Liver (tissue), 9 donors: ENCODE results near the gene PCDH10. TPM values are rescaled to one million over a fixed set of nuclear protein-coding genes. Genes with fewer than 3 reads are reported as not detected.

Experiments used
- DNase-seq: peaks from one replicate; pipeline ENCODE4 v3.0.0-alpha.2; 2017; ENCODE audit warnings: low spot score
- H3K27ac ChIP-seq, 2 donors: one replicate each; pipeline ENCODE4 v1.7.0; 2013; ENCODE audit warnings: inconsistent platforms in 2 of 2, low read length in 2 of 2, control low read depth in 1 of 2, low read depth in 1 of 2, mild to moderate bottlenecking in 1 of 2
- H3K27me3 ChIP-seq, 4 donors: one replicate each; pipeline versions ENCODE4 v1.6.1 to v1.7.0; 2013; ENCODE audit warnings: low read length in 3 of 4, inconsistent platforms in 1 of 4, mild to moderate bottlenecking in 1 of 4, moderate library complexity in 1 of 4; ENCODE audit not compliant: control insufficient read depth in 4 of 4, insufficient read depth in 4 of 4
- H3K36me3 ChIP-seq, 4 donors: one replicate each; pipeline versions ENCODE4 v1.6.1 to v1.7.0; 2013; ENCODE audit warnings: low read length in 3 of 4, mild to moderate bottlenecking in 3 of 4, low read depth in 1 of 4, moderate library complexity in 1 of 4; ENCODE audit not compliant: control insufficient read depth in 4 of 4, insufficient read depth in 3 of 4
- H3K4me1 ChIP-seq, 4 donors: one replicate each; pipeline versions ENCODE4 v1.6.1 to v1.7.0; 2013; ENCODE audit warnings: low read length in 3 of 4, mild to moderate bottlenecking in 3 of 4, moderate library complexity in 1 of 4; ENCODE audit not compliant: control insufficient read depth in 4 of 4, insufficient read depth in 4 of 4
- H3K4me3 ChIP-seq, 3 donors: one replicate each; pipeline versions ENCODE4 v1.6.1 to v1.7.0; 2013; ENCODE audit warnings: low read length in 3 of 3, control low read depth in 1 of 3, low read depth in 1 of 3, mild to moderate bottlenecking in 1 of 3
- H3K9ac ChIP-seq, 2 donors: one replicate each; pipeline ENCODE4 v1.7.0; 2013; ENCODE audit warnings: low read length in 2 of 2, mild to moderate bottlenecking in 2 of 2, moderate library complexity in 2 of 2, control low read depth in 1 of 2, low read depth in 1 of 2
- H3K9me3 ChIP-seq, 4 donors: one replicate each; pipeline versions ENCODE4 v1.6.1 to v1.7.0; 2013; ENCODE audit warnings: low read length in 3 of 4; ENCODE audit not compliant: control insufficient read depth in 4 of 4
- EGR1 ChIP-seq, 2 donors: IDR thresholded peaks; 2 replicates each; pipeline ENCODE4 v1.6.1; 2016 to 2018; ENCODE audit warnings: antibody characterized with exemption in 2 of 2, low read depth in 2 of 2
- FOXA2 ChIP-seq: IDR thresholded peaks from 2 replicates; pipeline ENCODE4 v1.6.1; 2016; ENCODE audit warnings: antibody characterized with exemption
- GABPA ChIP-seq, 2 donors: IDR thresholded peaks in 1 of 2; conservative IDR thresholded peaks in 1 of 2; 2 replicates each; pipeline ENCODE4 v1.6.1; 2016; ENCODE audit warnings: antibody characterized with exemption in 2 of 2, mild to moderate bottlenecking in 1 of 2, moderate library complexity in 1 of 2
- HNF4G ChIP-seq: IDR thresholded peaks from 2 replicates; pipeline ENCODE4 v1.6.1; 2016; ENCODE audit warnings: antibody characterized with exemption
- MAX ChIP-seq: IDR thresholded peaks from 2 replicates; pipeline ENCODE4 v1.6.1; 2016; ENCODE audit warnings: antibody characterized with exemption
- NR2F2 ChIP-seq: IDR thresholded peaks from 2 replicates; pipeline ENCODE4 v1.6.1; 2016; ENCODE audit warnings: antibody characterized with exemption
- RAD21 ChIP-seq, 2 donors: IDR thresholded peaks; 2 replicates each; pipeline ENCODE4 v1.6.1; 2016; ENCODE audit warnings: antibody characterized with exemption in 2 of 2, mild to moderate bottlenecking in 2 of 2
- REST ChIP-seq: IDR thresholded peaks from 2 replicates; pipeline ENCODE4 v1.6.1; 2016; ENCODE audit warnings: antibody characterized with exemption, mild to moderate bottlenecking
- RXRA ChIP-seq, 2 donors: IDR thresholded peaks; 2 replicates each; pipeline ENCODE4 v1.6.1; 2017 to 2018; ENCODE audit warnings: antibody characterized with exemption in 2 of 2, mild to moderate bottlenecking in 1 of 2
- SP1 ChIP-seq: IDR thresholded peaks from 2 replicates; pipeline ENCODE4 v1.6.1; 2018; ENCODE audit warnings: antibody characterized with exemption, mild to moderate bottlenecking
- TAF1 ChIP-seq: conservative IDR thresholded peaks from 2 replicates; pipeline ENCODE4 v1.6.1; 2016; ENCODE audit warnings: antibody characterized with exemption, mild to moderate bottlenecking
- YY1 ChIP-seq: IDR thresholded peaks from 2 replicates; pipeline ENCODE4 v1.6.1; 2016; ENCODE audit warnings: antibody characterized with exemption, mild to moderate bottlenecking
- ZBTB33 ChIP-seq: IDR thresholded peaks from 2 replicates; pipeline ENCODE4 v1.6.1; 2016; ENCODE audit warnings: antibody characterized with exemption
- polyA plus RNA-seq, 2 donors: library from polyadenylated mRNA; stranded (reverse) in 1 of 2; unstranded in 1 of 2; fragments of 200-250 nt in 1 of 2; fragments of >200 nt in 1 of 2; fragmentation: Nextera tagmentation in 1 of 2; extraction: Ambion mirVana in 1 of 2; gene quantifications; one replicate each; pipeline versions ENCODE4 v1.2.1 to v1.2.3, GENCODE V29; 2013 to 2015
- total RNA-seq, 2 donors: library from RNA; depleted of rRNA; stranded (reverse); fragments of >200 nt; gene quantifications; one replicate each; pipeline ENCODE4 v1.2.3, GENCODE V29; 2014
- TF ChIP-seq, protein P1 (sequence below): fragments of 150-350 bp; IDR thresholded peaks from 2 replicates; pipeline ENCODE4 v1.5.1; 2017; ENCODE audit warnings: improper control_type of control experiment, low read depth, low read length; ENCODE audit not compliant: missing input control
- donor health status: healthy.
- donor health status: healthy.
- donor health status: healthy.
- donor health status: healthy.
- donor health status: healthy.

PCDH10 gene
- total and polyA plus RNA-seq, 4 donors = under 0.01 to 0.09 (median 0.05) TPM; not detected in 1

GRCh38 chr4:133188433-133189146 lies 39.5 kb downstream of the PCDH10 start (continued):
- TF ChIP-seq MAX = no peak
- TF ChIP-seq ZBTB33 = no peak
- no peak for TF ChIP-seq TAF1
- TF ChIP-seq SP1 = no peak

GRCh38 chr4:133189147-133189517 lies 40.0 kb downstream of the PCDH10 start:
- no peaks in the 10 kb centered on the region for H3K36me3 ChIP-seq
- H3K4me1 ChIP-seq = no peaks in the 10 kb centered on the region
- no peak overlapping the region for H3K4me3 ChIP-seq
- TF ChIP-seq REST (no peak), YY1 (no peak), HNF4G (no peak), RXRA (IDR thresholded peaks at IDR 0.05) (no peak), FOXA2 (no peak), SP1 (no peak), ZBTB33 (no peak), RAD21 (IDR thresholded peaks at IDR 0.05) (no peak), TAF1 (no peak), NR2F2 (no peak), EGR1 (IDR thresholded peaks at IDR 0.05; ENCODE audit: low read depth in 2 of 2) (no peak), GABPA (IDR thresholded peaks at IDR 0.05 in 1 of 2, conservative IDR thresholded peaks at IDR 0.05 in 1 of 2) (no peak)
- TF ChIP-seq, protein P1, sequence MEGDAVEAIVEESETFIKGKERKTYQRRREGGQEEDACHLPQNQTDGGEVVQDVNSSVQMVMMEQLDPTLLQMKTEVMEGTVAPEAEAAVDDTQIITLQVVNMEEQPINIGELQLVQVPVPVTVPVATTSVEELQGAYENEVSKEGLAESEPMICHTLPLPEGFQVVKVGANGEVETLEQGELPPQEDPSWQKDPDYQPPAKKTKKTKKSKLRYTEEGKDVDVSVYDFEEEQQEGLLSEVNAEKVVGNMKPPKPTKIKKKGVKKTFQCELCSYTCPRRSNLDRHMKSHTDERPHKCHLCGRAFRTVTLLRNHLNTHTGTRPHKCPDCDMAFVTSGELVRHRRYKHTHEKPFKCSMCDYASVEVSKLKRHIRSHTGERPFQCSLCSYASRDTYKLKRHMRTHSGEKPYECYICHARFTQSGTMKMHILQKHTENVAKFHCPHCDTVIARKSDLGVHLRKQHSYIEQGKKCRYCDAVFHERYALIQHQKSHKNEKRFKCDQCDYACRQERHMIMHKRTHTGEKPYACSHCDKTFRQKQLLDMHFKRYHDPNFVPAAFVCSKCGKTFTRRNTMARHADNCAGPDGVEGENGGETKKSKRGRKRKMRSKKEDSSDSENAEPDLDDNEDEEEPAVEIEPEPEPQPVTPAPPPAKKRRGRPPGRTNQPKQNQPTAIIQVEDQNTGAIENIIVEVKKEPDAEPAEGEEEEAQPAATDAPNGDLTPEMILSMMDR = no peak
- H3K27ac ChIP-seq = no peak overlapping the region
- H3K27me3 ChIP-seq = no peaks in the 10 kb centered on the region
- no peak for DNase-seq
- no peak overlapping the region for H3K9ac ChIP-seq
- H3K9me3 ChIP-seq = no peaks in the 10 kb centered on the region
